Liver (tissue), 3 donors: Measurements from ENCODE around the gene PDK4.

Source experiments
- ATF3 ChIP-seq: IDR thresholded peaks from 2 replicates; pipeline ENCODE4 v1.6.1; 2016; ENCODE audit warnings: antibody characterized with exemption
- CTCF ChIP-seq: fragments of 150-350 bp; IDR thresholded peaks from 2 replicates; pipeline ENCODE4 v1.5.1; 2017; ENCODE audit warnings: improper control_type of control experiment, low read depth, low read length; ENCODE audit not compliant: missing input control
- FOXA1 ChIP-seq: IDR thresholded peaks from 2 replicates; pipeline ENCODE4 v1.6.1; 2016; ENCODE audit warnings: antibody characterized with exemption
- JUND ChIP-seq, 2 donors: IDR thresholded peaks; 2 replicates each; pipeline ENCODE4 v1.6.1; 2016; ENCODE audit warnings: antibody characterized with exemption in 2 of 2
- MAX ChIP-seq: IDR thresholded peaks from 2 replicates; pipeline ENCODE4 v1.6.1; 2016; ENCODE audit warnings: antibody characterized with exemption
- NR2F2 ChIP-seq: IDR thresholded peaks from 2 replicates; pipeline ENCODE4 v1.6.1; 2016; ENCODE audit warnings: antibody characterized with exemption
- RAD21 ChIP-seq, 2 donors: IDR thresholded peaks; 2 replicates each; pipeline ENCODE4 v1.6.1; 2016; ENCODE audit warnings: antibody characterized with exemption in 2 of 2, mild to moderate bottlenecking in 2 of 2
- REST ChIP-seq: IDR thresholded peaks from 2 replicates; pipeline ENCODE4 v1.6.1; 2016; ENCODE audit warnings: antibody characterized with exemption, mild to moderate bottlenecking
- SP1 ChIP-seq: IDR thresholded peaks from 2 replicates; pipeline ENCODE4 v1.6.1; 2018; ENCODE audit warnings: antibody characterized with exemption, mild to moderate bottlenecking
- donor health status: healthy.
- donor health status: healthy.

- TF ChIP-seq SP1 (no peak), CTCF (no peak), MAX (no peak), ATF3 (no peak), RAD21 (IDR thresholded peaks at IDR 0.05) (no peak), JUND (IDR thresholded peaks at IDR 0.05) (no peak), REST (no peak), NR2F2 (no peak), FOXA1 (no peak)
Measured at GRCh38 chr7:95592570-95592969, 3.7 kb downstream of the PDK4 start.
